Activated T-cell treated with anti-CD3 and anti-CD28 coated beads, Interleukin-2, amount 50 U/mL, for 72 hours (primary cell): Measurements from ENCODE around the gene GTF3C4. TPM values are rescaled to one million over a fixed set of nuclear protein-coding genes. Genes with fewer than 3 reads are reported as not detected.
A peak's percentile ranks its signal among the peaks of the same experiment; 100 is the strongest.
"Not testable (repeated sequence)": the region's sequence is repeated elsewhere in the genome, so short reads cannot be mapped to it uniquely, and the experiment has no call there.

Source experiments
- ATAC-seq, 2 donors: fragments of 150-1000 bp; cut with Tn5 transposase; replicated peaks in 1 of 2; 2 replicates each; pipeline ENCODE4 v1.10.0; 2021; ENCODE audit warnings: moderate library complexity in 2 of 2, mild to moderate bottlenecking in 1 of 2
- DNase-seq, 2 donors: peaks; one replicate each; pipeline ENCODE4 v3.0.0; 2021 to 2022; ENCODE audit warnings: mixed read lengths in 1 of 2
- H3K27ac Mint-ChIP-seq: one replicate; pipeline ENCODE4 v1.8.0; 2022; ENCODE audit warnings: mild to moderate bottlenecking, moderate library complexity, mixed read lengths
- H3K27me3 Mint-ChIP-seq: one replicate; pipeline ENCODE4 v1.8.0; 2022; ENCODE audit warnings: low read depth, mixed read lengths
- H3K36me3 Mint-ChIP-seq, 2 donors: one replicate each; pipeline ENCODE4 v1.8.0; 2022; ENCODE audit warnings: mixed read lengths in 2 of 2, mild to moderate bottlenecking in 1 of 2; ENCODE audit not compliant: insufficient read depth in 2 of 2
- H3K4me1 Mint-ChIP-seq: one replicate; pipeline ENCODE4 v1.8.0; 2022; ENCODE audit warnings: low read depth, mixed read lengths
- H3K4me3 Mint-ChIP-seq, 2 donors: one replicate each; pipeline ENCODE4 v1.8.0; 2022; ENCODE audit warnings: mild to moderate bottlenecking in 2 of 2, mixed read lengths in 2 of 2, moderate library complexity in 2 of 2
- H3K9me3 Mint-ChIP-seq, 2 donors: one replicate each; pipeline ENCODE4 v1.8.0; 2022; ENCODE audit warnings: mixed read lengths in 2 of 2
- total RNA-seq, 2 donors: library from RNA; stranded (reverse); gene quantifications; one replicate each; pipeline ENCODE4 v1.2.3, GENCODE V29; 2022

GTF3C4 gene
- total RNA-seq, 2 donors from 2014 or later: 13.8 to 16.0 TPM

- no peak for ATAC-seq
- no peaks in the 10 kb centered on the region for H3K27me3 Mint-ChIP-seq
- no peak overlapping the region for H3K4me3 Mint-ChIP-seq
- peaks cover 50% of the 10 kb centered on the region for H3K4me1 Mint-ChIP-seq
- H3K36me3 Mint-ChIP-seq: peaks cover 10 to 30% of the 10 kb centered on the region in 2 donors
- H3K9me3 Mint-ChIP-seq: no peaks in the 10 kb centered on the region
- H3K27ac Mint-ChIP-seq: no peak overlapping the region
- DNase-seq: no peak
Measured at GRCh38 chr9:132681561-132681960, 11.3 kb downstream of the GTF3C4 start.

- H3K36me3 Mint-ChIP-seq: peaks cover 7 to 34% of the 10 kb centered on the region in 2 donors
- peak overlapping the region; percentile 33 for H3K27ac Mint-ChIP-seq
- no peak overlapping the region for H3K4me3 Mint-ChIP-seq
- ATAC-seq (no peak), DNase-seq (no peak)
- H3K27me3 Mint-ChIP-seq: no peaks in the 10 kb centered on the region
- H3K4me1 Mint-ChIP-seq: peaks cover 47% of the 10 kb centered on the region
- no peaks in the 10 kb centered on the region for H3K9me3 Mint-ChIP-seq
Measured at GRCh38 chr9:132683873-132684272, 13.6 kb downstream of the GTF3C4 start.

- Mint-ChIP-seq H3K9me3 (peaks cover 2 to 10% of the 10 kb centered on the region in 2 donors), H3K27me3 (no peaks in the 10 kb centered on the region), H3K4me3 (no peak overlapping the region), H3K27ac (no peak overlapping the region), H3K4me1 (peaks cover 10% of the 10 kb centered on the region), H3K36me3 (peaks cover 10 to 30% of the 10 kb centered on the region in 2 donors)
- ATAC-seq (no peak), DNase-seq (no peak)
Measured at GRCh38 chr9:132690696-132691095, 20.4 kb downstream of the GTF3C4 start.

- no peak overlapping the region for H3K27ac Mint-ChIP-seq
- ATAC-seq: peak; percentile 59 to 67
Measured at GRCh38 chr9:132694144-132694543, 23.9 kb downstream of the GTF3C4 start.

GRCh38 chr9:132697230-132697629 is 27.0 kb downstream of the GTF3C4 start:
- H3K36me3 Mint-ChIP-seq: peaks cover 14 to 42% of the 10 kb centered on the region in 2 donors
- no peak overlapping the region for H3K4me3 Mint-ChIP-seq
- H3K9me3 Mint-ChIP-seq: peaks cover 19 to 20% of the 10 kb centered on the region in 2 donors
- H3K27me3 Mint-ChIP-seq: peaks cover 7% of the 10 kb centered on the region
- no peaks in the 10 kb centered on the region for H3K4me1 Mint-ChIP-seq
- ATAC-seq: no peak
- no peak for DNase-seq
- H3K27ac Mint-ChIP-seq: no peak overlapping the region

More at GRCh38 chr9:132694144-132694543, 23.9 kb downstream of the GTF3C4 start:
- peaks cover 17 to 47% of the 10 kb centered on the region in 2 donors for H3K36me3 Mint-ChIP-seq
- H3K4me1 Mint-ChIP-seq: no peaks in the 10 kb centered on the region
- H3K9me3 Mint-ChIP-seq: peaks cover 19 to 20% of the 10 kb centered on the region in 2 donors
- no peak overlapping the region for H3K4me3 Mint-ChIP-seq
- H3K27me3 Mint-ChIP-seq: peaks cover 7% of the 10 kb centered on the region
- peak in 1 of 2 donors; percentile 11 for DNase-seq

GRCh38 chr9:132698989-132699388 is 28.7 kb downstream of the GTF3C4 start:
- peaks cover 10% of the 10 kb centered on the region for H3K27me3 Mint-ChIP-seq
- peaks cover 18 to 19% of the 10 kb centered on the region in 2 donors for H3K9me3 Mint-ChIP-seq
- ATAC-seq (no peak), DNase-seq (no peak)
- peaks cover 14 to 39% of the 10 kb centered on the region in 2 donors for H3K36me3 Mint-ChIP-seq
- H3K27ac Mint-ChIP-seq: no peak overlapping the region
- H3K4me3 Mint-ChIP-seq: no peak overlapping the region
- H3K4me1 Mint-ChIP-seq: no peaks in the 10 kb centered on the region

GRCh38 chr9:132699956-132700355 is 29.7 kb downstream of the GTF3C4 start:
- ATAC-seq (no peak), DNase-seq (no peak)
- no peak overlapping the region for H3K27ac Mint-ChIP-seq
- peaks cover 5% of the 10 kb centered on the region for H3K4me1 Mint-ChIP-seq
- H3K36me3 Mint-ChIP-seq: peaks cover 8 to 31% of the 10 kb centered on the region in 2 donors
- H3K9me3 Mint-ChIP-seq: peaks cover 13 to 18% of the 10 kb centered on the region in 2 donors
- H3K4me3 Mint-ChIP-seq: no peak overlapping the region
- H3K27me3 Mint-ChIP-seq: peaks cover 19% of the 10 kb centered on the region

GRCh38 chr9:132702254-132702653 is 32.0 kb downstream of the GTF3C4 start:
- ATAC-seq (no peak), DNase-seq (no peak)
- H3K9me3 Mint-ChIP-seq: peaks cover 7 to 8% of the 10 kb centered on the region in 2 donors
- H3K4me1 Mint-ChIP-seq: peaks cover 5% of the 10 kb centered on the region
- peaks cover 19% of the 10 kb centered on the region for H3K27me3 Mint-ChIP-seq
- H3K27ac Mint-ChIP-seq: no peak overlapping the region
- peaks cover 8 to 13% of the 10 kb centered on the region in 2 donors for H3K36me3 Mint-ChIP-seq
- H3K4me3 Mint-ChIP-seq: no peak overlapping the region

GRCh38 chr9:132703336-132703735 is 33.1 kb downstream of the GTF3C4 start:
- no peak for ATAC-seq
- Mint-ChIP-seq H3K9me3 (peaks cover 3% of the 10 kb centered on the region in 2 donors), H3K27ac (peak overlapping the region; percentile 38)

GRCh38 chr9:132708239-132708638 is 38.0 kb downstream of the GTF3C4 start:
- Mint-ChIP-seq H3K27ac (no peak overlapping the region), H3K36me3 (no peaks in the 10 kb centered on the region), H3K9me3 (no peaks in the 10 kb centered on the region), H3K4me3 (no peak overlapping the region), H3K27me3 (peaks cover 12% of the 10 kb centered on the region), H3K4me1 (peaks cover 5% of the 10 kb centered on the region)
- DNase-seq (no peak), ATAC-seq (no peak)

More at GRCh38 chr9:132703336-132703735, 33.1 kb downstream of the GTF3C4 start:
- Mint-ChIP-seq H3K27me3 (peaks cover 17% of the 10 kb centered on the region), H3K36me3 (peaks cover 5 to 6% of the 10 kb centered on the region in 2 donors), H3K4me1 (peaks cover 5% of the 10 kb centered on the region), H3K4me3 (no peak overlapping the region)
- DNase-seq: no peak

GRCh38 chr9:132708769-132709430 is 38.6 kb downstream of the GTF3C4 start:
- H3K27ac Mint-ChIP-seq: no peak overlapping the region
- ATAC-seq (no peak), DNase-seq (no peak)
- peaks cover 5% of the 10 kb centered on the region for H3K4me1 Mint-ChIP-seq
- peaks cover 10% of the 10 kb centered on the region for H3K27me3 Mint-ChIP-seq
- H3K4me3 Mint-ChIP-seq: no peak overlapping the region
- no peaks in the 10 kb centered on the region for H3K36me3 Mint-ChIP-seq
- H3K9me3 Mint-ChIP-seq: no peaks in the 10 kb centered on the region

- DNase-seq (no peak), ATAC-seq (no peak)
- no peaks in the 10 kb centered on the region for H3K27me3 Mint-ChIP-seq
- H3K9me3 Mint-ChIP-seq: no peaks in the 10 kb centered on the region
- H3K4me3 Mint-ChIP-seq: no peak overlapping the region
- no peak overlapping the region for H3K27ac Mint-ChIP-seq
- no peaks in the 10 kb centered on the region for H3K36me3 Mint-ChIP-seq
- H3K4me1 Mint-ChIP-seq: no peaks in the 10 kb centered on the region
Measured at GRCh38 chr9:132710333-132710732, 40.1 kb downstream of the GTF3C4 start.

GRCh38 chr9:132711152-132711551 is 40.9 kb downstream of the GTF3C4 start:
- not testable (repeated sequence) for H3K36me3 Mint-ChIP-seq, DNase-seq, H3K27ac Mint-ChIP-seq, ATAC-seq, H3K4me3 Mint-ChIP-seq, H3K4me1 Mint-ChIP-seq, H3K9me3 Mint-ChIP-seq, H3K27me3 Mint-ChIP-seq

GRCh38 chr9:132711846-132712245 is 41.6 kb downstream of the GTF3C4 start:
- DNase-seq: no peak
- Mint-ChIP-seq H3K36me3 (no peaks in the 10 kb centered on the region), H3K4me1 (no peaks in the 10 kb centered on the region), H3K9me3 (no peaks in the 10 kb centered on the region), H3K27ac (no peak overlapping the region), H3K4me3 (no peak overlapping the region), H3K27me3 (no peaks in the 10 kb centered on the region)
- no peak for ATAC-seq
